Adrenal gland (tissue), 5 donors: ENCODE measurements around the gene LRRC52.

ENCODE experiments used
- POLR2A ChIP-seq, 2 donors: fragments of 450-650 bp; IDR thresholded peaks; one replicate each; pipeline ENCODE4 v1.6.1; 2017; ENCODE audit warnings: antibody characterized with exemption in 2 of 2, mild to moderate bottlenecking in 2 of 2, moderate library complexity in 1 of 2
- TF ChIP-seq, protein P1 (sequence below), 6 experiments: fragments of 450-650 bp in 4 of 6; fragments of 200-600 bp in 2 of 6; sonication (generic) in 1 of 6; IDR thresholded peaks; 1 replicate in 5 of 6; 2 replicates in 1 of 6; pipeline versions ENCODE4 v1.5.1 to v1.8.0; 2016 to 2021; ENCODE audit warnings: antibody characterized with exemption in 6 of 6, mild to moderate bottlenecking in 2 of 6, moderate library complexity in 1 of 6
- donor health status: DM: no; HTN: no; CAD: no.

DNA sequence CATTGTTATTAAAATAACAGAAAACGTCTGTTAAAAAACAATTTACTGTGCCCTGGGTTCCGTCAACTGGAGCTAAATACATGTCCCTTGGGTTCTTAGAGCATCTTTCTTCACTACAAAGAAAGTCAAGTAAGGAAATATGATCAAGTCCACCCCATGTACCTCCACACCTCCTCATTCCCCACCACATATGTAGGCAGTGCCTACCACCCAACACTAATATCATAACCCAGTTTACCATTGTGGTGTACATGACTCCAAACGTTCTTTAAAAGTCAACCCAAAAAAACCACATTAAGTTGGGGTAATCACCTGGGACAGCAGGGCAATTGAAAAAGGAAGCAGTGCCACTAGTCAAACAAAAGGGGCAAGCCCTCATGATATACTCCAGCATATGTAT, 7.8 kb upstream of the LRRC52 start:
- TF ChIP-seq, protein P1, sequence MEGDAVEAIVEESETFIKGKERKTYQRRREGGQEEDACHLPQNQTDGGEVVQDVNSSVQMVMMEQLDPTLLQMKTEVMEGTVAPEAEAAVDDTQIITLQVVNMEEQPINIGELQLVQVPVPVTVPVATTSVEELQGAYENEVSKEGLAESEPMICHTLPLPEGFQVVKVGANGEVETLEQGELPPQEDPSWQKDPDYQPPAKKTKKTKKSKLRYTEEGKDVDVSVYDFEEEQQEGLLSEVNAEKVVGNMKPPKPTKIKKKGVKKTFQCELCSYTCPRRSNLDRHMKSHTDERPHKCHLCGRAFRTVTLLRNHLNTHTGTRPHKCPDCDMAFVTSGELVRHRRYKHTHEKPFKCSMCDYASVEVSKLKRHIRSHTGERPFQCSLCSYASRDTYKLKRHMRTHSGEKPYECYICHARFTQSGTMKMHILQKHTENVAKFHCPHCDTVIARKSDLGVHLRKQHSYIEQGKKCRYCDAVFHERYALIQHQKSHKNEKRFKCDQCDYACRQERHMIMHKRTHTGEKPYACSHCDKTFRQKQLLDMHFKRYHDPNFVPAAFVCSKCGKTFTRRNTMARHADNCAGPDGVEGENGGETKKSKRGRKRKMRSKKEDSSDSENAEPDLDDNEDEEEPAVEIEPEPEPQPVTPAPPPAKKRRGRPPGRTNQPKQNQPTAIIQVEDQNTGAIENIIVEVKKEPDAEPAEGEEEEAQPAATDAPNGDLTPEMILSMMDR (IDR thresholded peaks at IDR 0.05): no peak
- no peak for TF ChIP-seq POLR2A (IDR thresholded peaks at IDR 0.05)
